GM18520 (cell line): Measurements from ENCODE around the gene LYRM4.
"Not testable (repeated sequence)": the region's sequence is repeated elsewhere in the genome, so short reads cannot be mapped to it uniquely, and the experiment has no call there.

Experiments
- ATAC-seq: cut with Tn5 transposase; IDR thresholded peaks from one replicate; pipeline ENCODE4 v1.9.1; 2021; ENCODE audit not compliant: unreplicated experiment

Gene LYRM4

DNA sequence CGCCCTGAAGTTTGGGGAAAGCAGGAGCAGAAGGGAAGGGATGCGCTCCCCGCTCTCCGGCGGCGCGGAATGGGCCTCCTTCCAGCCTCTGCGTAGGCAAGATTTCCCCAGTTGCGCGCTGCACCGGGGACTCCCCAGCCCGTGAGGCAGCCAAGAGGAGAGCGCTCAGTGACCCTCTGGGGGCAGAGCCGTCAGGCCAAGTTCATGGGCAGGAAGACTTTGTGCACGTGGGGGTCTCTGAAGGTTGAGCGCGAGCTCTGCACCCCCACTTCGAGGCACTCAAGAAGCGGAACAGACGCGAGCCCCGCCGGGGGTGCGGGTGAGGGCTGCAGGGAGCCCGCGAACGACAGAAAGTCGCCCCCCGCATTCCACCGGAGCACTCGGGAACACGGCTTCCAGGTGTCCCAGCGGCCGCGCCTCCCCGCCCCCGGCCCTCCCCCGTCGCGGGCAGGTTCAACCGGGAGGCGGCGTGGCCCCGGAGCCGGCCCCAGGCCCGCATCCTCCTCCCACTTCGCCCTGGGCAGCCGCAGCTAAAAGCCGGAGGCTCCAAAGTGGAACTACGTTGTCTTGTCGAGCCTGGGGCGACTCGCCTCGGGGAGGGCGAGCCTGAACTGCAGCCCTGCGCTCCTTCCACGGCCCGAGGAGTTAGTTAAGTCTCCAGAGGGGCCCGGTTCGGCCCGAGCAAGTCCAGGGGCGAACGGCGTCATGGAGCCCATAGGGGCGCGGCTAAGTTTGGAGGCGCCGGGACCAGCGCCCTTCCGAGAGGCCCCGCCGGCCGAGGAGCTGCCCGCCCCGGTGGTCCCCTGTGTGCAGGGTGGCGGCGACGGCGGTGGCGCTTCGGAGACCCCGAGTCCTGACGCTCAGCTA, 175.7 kb downstream of the LYRM4 start, which contains the start of gene PPP1R3G:
Gene PPP1R3G (plus strand): TSS at position 561 of the 867 bp plus-strand sequence. CDS start 145 bp downstream, at position 706.
- ATAC-seq = no peak

DNA sequence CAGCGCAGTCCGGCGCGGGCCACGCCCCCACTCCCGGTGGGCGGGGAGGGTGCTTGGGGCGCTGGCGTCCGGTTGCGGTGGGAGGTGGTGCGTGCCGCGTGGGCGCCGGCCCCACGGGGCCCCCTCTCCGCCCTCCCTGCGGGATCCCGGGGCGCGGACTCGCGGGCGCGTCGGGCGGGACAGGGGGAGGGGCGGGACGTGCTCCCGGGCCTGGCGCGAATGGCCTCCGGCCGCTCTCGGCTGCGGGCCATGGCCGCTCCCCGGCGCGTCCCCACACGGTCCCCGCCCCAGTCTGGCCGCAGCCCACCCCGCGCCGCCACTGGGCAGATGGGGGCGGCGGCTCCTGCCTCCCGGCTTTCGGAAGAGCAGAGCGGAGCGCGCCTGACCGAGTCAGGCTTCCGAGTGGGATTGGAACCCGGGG, 176.4 kb downstream of the LYRM4 start:
- ATAC-seq = no peak

DNA sequence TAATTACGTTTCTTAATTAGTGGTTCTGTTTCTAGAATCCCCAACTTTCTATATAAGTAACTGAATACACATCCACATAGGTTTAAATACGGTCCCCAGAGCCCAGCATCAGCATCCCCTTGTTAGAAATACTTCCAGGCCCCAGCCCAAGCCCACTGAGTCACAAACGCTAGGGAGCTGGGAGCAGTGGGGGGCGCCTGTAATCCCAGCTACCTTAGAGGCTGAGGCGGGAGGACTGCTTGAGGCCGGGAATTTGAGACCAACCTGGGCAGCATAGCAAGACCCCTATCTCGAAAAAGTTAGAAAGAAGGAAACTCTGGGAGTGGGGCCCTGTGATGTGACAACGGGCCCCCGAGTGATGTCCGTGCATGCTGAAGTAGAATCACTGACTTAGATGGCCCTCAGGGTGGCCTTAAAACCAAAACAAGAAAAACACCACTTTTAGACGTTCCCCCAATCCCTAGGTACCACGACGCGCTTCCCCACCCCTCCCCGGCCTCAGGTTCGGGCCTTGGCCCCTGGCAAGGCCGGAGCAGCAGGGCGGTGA, 176.9 kb downstream of the LYRM4 start:
- ATAC-seq = no peak

DNA sequence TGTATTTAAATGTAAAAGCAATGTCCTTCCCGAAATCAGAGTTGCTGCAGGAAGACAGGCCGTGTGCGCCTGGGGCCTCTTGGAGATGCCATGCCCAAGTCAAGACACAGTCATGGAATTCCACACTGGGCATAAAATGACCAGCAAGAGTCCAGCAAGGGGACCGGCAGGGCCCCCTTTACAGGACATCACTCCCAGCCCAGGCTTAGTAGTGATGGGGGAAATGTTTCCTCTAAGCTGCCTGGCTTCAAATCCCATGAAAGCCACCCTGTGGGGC, 177.5 kb downstream of the LYRM4 start:
- ATAC-seq = no peak

DNA sequence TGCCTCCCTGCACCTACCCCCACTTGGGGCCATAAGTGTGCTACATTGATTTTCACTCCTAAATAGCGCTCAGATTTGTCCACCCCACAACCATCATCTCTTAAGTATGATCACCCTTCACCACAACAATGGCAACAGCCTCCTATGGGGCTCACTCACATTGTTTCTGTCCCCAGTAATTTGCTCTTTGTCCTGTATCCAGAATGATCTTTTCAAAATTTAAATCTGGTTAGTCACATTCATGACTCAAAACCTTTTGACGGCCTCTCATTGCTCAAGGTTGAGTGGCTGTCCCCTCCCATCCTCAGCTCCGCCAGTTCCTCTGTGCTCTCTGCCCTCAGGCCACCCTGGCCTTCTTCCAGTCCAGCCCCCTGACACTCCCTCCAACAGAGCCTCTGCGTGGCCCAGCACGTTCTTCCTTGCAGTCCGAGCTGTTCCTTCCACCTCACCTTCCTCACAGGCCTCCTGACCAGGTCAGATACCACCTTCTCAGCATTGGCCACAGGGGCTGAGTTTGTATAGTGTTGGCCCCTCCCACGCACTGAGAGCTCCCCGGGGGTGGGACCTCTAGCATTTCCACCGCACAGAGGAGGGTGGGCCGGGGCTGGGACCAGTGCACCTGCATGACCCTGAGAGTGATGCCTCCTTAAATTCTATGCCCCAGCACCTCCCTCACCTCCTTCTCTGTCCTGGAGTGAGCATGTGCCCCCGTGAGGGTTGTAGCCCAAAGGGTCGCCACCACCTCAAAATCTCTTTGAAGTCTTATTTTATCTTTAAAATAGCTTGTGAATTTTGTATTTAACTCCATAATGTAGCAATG, 178.1 kb downstream of the LYRM4 start:
- no peak for ATAC-seq

DNA sequence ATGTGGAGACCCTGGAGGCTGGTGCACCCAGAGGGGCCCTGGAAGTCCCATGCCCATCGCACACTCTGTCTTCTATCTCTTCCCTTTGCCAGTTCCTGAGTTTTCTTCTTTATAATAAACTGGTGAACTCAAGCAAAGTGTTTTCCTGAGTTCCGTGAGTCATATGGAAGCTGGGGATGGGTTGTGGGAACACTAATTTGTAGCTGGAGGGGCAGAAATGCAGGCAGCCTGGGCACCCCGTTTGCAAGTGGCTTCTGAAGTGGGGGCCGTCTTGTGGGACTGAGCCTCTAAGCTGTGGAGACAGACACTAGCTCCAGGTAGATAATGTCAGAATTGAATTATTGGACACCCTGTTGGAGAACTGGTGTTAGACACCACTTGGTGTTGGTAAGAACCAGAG, 178.8 kb downstream of the LYRM4 start:
- ATAC-seq = no peak

DNA sequence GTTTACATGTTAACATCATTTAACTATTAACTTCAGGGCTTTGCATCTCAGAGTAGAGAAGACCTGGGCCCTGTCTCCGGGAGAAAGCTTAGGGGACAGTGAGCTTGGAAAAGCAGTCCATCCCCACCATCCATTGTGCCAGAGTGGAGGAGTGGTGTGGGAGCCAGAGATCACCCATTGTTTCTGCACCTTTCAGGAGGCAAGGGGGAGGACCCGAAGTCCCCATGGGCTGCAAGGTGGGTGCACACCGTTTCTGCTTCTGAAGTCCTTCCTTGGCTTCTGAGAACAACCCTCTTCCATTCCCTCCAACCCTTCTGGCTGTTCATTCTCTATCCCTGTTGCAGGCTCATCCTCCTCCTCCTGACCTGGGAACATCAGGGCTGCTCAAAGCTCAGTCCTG, 179.6 kb downstream of the LYRM4 start:
- ATAC-seq = no peak

DNA sequence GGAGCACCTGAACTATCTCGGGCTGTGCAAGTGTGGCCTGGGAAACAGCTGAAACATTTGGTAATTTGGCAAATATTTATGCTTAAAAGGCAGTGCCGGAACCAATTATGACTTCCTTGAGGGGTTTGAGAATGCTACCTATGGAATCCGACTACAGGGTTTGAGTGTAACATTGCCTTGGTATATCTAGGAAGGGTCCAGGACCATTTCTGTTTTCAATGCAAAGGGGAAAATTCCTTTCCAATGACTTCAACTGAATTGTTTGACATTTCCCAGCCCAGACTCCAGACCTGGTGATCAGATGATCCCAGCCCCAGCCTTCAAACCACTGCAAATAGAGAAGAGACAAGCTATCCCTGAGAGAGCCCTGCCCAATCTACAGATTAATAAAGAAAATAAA, 180.2 kb downstream of the LYRM4 start:
- ATAC-seq = no peak

DNA sequence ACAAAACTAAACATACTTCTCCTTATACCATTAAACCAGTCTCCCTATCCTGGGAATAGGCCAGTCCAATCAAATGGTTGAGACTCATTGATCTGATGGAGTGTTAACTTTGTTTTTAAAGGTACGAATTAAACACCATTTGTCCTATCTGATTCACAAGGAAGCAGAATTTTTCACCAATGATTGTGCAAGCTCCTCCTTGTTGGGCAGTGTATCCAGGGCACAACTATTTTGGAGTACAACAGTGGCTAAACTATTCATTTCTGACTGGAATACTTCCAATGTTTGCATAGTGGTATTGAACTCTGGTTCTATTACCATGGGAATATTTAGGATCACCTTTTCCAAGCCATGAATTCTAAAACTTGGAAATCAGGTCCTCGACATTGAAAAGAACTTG, 181.1 kb downstream of the LYRM4 start:
- no peak for ATAC-seq

DNA sequence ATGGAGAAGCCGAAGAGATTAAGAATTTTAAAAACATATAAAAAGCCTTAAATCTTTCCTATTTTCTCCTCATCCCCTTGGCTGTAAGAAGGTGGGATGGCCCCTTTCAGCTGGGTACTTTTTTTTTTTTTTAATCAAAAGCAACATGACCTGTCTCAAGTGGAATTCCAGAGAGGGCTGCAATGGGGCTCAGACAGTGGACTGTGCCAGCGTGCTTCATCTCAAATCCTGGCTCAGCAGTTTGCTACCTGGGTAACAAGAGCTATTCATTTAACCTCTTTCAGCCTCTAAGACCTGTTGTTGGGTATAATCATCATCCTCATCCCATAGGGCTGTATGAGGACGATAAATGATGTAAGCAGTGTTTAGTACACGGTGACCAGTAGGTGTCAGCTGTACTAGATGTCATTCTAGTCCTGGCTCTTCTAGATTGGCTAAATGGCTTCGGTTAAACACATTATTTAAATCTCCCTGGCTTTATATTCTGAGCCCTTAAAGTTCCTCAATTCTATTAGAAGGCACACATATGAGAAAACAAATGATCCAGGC, 182.6 kb downstream of the LYRM4 start:
- no peak for ATAC-seq

DNA sequence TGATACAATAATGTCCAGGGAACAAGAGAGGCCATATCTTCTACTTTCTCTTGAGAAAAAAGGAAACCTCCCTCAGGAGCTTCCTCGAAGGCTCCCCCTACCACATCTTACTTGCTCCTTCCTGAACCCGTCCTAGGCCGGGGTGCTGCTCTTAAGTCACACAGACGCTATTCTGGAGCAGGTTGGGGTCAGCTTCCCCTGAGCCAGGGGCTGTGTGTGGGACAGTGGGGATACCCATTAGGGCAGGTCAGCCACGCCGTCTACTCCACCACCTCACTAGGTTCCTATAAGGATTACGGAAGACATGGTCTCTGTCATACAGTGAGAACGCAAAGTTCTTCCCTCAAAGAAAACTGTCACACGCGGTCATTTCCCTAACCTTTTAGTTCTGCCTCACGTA, 183.8 kb downstream of the LYRM4 start:
- ATAC-seq = no peak

DNA sequence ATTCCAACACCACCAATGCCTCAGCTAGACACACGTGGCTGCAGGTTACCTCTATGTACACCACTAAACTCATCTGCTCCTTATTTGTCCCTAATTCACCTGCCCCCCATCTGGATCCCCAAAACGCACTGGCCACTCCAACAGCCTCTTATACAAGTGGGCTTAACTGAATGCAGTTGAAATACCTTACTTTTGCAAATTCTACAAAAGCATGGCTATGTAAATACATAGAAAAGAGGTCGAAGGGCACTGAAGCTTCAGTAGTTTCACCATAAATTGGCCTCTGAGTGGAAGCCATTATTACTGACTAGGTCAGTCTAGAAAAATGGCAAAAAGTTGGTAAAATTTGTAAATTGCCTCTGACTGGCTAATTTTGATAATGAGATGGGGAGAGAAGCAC, 186.8 kb downstream of the LYRM4 start:
- ATAC-seq = no peak

DNA sequence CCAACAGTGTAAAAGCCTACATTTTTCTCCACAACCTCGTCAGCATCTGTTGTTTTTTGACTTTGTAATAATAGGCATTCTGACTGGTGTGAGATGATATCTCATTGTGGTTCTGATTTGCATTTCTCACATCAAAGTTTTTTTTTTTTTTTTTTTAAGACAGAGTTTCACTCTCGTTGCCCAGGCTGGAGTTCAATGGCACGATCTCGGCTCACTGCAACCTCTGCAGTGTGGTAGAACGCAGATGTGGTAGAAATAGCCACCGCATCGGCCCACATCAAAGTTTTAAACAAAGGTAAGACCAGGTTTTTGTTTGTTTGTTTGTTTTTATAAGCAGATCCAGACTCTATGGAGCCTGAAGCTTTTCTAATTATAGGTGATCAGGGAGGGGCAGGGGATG, 188.3 kb downstream of the LYRM4 start:
- no peak for ATAC-seq

DNA sequence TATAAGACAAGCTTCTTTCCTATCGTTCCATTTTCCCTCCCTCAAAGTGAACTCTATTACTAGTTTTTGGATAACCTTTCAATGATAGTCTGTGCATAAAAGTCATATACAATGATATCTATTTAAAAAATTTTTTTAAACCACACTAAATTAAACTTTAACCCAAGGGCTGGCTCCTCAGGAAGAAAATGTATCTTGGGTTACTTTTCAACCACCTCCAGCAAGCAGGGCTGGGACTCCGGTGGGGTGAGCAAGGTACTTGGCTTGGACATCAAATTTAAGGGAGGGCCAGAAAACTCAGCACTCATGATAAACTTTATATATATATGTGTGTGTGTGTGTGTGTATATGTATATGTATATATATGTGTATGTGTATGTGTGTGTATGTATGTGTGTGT, 189.5 kb downstream of the LYRM4 start:
- ATAC-seq = no peak

DNA sequence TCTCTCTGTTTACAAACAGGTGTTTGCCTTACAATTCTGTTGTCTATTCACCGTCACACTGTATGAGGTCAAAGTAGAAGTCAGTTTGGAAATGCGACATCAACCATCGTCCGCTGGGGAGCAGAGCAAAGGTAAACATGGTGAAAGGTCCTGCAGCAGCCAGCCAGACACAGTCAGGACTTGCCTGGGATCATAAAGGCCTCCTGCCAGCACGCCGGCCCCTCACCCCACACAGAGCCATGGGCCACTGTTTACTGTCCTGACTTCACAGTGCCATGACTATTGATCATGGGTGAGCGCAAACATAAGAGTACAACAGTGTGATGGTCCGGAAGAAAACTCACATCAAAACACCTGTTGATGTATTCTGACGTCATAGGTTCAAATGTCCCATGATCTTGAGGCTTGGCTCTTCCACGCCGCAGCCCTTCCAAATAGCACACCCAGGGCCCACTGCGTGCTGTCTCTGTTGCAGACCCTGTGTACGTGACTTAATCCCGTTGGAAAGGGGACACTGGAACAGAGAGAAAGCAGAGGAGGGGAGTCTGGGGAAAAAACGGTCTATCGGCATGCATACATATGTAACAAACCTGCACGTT, 192.5 kb downstream of the LYRM4 start:
- ATAC-seq = no peak

DNA sequence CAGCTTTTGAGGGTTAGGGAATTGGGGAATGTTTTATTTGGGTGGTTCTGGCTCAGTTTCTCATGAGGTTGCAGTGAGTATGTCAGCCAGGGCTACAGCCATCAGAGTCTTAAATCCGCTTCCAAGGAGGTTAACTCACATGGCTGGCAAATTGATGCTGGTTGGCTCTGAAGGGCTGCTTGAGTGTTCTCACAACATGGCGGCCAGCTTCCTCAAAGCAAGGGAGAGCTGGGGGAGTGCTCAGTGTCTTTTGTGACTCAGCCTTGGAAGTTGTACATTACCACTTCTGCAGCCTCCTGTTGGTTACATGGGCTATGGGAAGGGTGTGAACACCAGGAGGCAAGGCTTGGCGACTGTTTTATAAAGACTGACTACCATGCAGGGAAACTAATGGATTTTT, 193.4 kb downstream of the LYRM4 start:
- ATAC-seq = no peak

DNA sequence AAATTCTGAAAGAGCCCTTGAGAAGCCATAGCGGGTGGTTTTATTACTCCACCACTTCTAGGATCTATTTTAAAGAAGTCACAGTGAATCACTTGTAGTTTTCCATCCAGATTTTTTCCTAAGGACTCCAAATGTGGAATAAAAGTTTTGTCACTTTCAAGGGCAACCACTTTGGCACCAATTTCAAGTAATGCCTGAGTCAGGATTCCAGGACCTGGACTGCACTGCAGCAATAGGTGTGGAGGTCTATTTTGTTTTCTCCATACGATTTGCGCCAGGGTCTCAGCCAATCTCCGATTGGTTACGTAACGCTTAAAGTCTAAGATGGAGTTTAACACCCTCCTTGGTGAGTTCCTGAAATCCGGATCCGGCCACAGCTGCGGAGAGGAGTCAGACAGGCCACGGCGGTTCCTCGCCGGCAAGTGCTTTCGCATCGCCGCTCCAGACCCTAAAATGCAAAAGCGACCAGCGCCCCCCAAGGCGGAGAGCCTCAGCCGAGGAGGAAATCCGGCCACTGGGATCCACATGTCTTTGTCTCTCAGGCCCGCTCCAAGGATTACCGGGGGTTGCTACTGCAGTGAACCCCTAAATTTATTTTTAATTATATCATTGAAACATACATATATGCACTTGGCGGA, 194.2 kb downstream of the LYRM4 start:
- no peak for ATAC-seq

DNA sequence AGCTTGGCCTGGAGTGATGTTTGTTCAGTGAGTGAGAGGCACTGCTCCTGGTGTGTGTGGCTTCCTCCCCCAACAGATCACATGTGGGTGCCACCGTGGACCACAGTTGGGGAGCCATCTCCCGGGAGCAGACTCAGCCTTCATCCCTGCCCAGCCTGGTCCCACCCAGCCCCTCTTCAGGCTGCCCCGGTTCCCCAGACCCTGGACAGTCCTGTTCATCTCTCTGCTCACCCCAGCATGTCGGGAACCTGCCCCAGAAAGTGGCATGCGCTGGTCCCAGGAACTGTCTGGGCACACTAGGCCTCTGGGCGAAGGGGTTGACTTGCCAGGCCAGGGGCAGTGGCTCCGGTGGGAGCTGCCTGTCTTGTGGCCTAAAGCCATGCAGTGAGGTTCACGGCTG, 197.1 kb downstream of the LYRM4 start:
- no peak for ATAC-seq

DNA sequence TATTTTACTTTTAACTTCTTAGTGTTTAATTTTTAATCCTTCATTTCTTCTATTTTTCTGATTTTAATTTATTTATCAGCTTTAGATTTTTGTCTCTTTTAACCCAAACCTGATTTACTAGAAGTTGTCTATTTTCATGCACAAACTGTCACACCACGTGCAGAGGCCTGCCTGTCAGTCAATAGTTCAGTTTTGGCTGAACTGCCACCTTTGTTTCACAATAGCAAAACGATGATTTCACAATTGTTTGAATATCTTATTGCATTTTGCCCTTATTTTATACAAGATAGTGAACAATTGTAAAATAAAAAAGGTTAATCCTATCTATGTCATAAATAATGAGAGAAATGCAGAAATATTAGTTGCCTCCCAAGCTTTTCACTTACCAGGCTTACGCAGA, 199.6 kb downstream of the LYRM4 start:
- ATAC-seq = no peak

DNA sequence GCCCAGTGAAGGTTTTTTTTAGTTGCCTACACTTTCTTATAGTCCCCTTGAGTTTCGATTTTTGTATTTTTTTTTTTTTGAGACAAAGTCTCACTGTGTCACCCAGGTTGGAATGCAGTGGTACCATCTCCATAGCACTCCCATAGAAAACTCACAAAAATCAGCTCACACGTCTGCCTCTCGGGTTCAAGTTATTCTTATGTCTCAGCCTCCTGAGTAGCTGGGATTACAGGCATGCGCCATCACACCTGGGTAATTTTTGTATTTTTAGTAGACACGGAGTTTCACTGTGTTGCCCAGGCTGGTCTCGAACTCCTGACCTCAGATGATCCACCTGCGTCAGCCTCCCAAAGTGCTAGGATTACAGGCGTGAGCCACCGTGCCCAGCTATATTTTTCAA, 200.3 kb downstream of the LYRM4 start:
- ATAC-seq = not testable (repeated sequence)
